ENCODE results near the gene SLAMF8. TPM values are rescaled to one million over a fixed set of nuclear protein-coding genes. Genes with fewer than 3 reads are reported as not detected.

SLAMF8 gene
- total RNA-seq, 4 donors from 2014 or later = 3.1 to 7.8 (median 5.2) TPM

- no peak overlapping the region for H3K4me3 ChIP-seq (ENCODE audit: low read depth, poor library complexity, severe bottlenecking)
- TF ChIP-seq POLR2A (IDR thresholded peaks at IDR 0.05) = no peak
- TF ChIP-seq, protein P1, sequence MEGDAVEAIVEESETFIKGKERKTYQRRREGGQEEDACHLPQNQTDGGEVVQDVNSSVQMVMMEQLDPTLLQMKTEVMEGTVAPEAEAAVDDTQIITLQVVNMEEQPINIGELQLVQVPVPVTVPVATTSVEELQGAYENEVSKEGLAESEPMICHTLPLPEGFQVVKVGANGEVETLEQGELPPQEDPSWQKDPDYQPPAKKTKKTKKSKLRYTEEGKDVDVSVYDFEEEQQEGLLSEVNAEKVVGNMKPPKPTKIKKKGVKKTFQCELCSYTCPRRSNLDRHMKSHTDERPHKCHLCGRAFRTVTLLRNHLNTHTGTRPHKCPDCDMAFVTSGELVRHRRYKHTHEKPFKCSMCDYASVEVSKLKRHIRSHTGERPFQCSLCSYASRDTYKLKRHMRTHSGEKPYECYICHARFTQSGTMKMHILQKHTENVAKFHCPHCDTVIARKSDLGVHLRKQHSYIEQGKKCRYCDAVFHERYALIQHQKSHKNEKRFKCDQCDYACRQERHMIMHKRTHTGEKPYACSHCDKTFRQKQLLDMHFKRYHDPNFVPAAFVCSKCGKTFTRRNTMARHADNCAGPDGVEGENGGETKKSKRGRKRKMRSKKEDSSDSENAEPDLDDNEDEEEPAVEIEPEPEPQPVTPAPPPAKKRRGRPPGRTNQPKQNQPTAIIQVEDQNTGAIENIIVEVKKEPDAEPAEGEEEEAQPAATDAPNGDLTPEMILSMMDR (IDR thresholded peaks at IDR 0.05) = no peak
- no peak for DNase-seq (ENCODE audit: low spot score in 2 of 2)
- intact Hi-C loops (cut with DNase I; ENCODE audit: low total_unique reads) = no loop called here
- 83 to 88% methylated on average over 1 of the region's 1 CpG for WGBS, 2 donors
Observed at GRCh38 chr1:159856576-159856975, 29.9 kb downstream of the SLAMF8 start.

- TF ChIP-seq POLR2A (IDR thresholded peaks at IDR 0.05) = no peak
- TF ChIP-seq, protein P1 (IDR thresholded peaks at IDR 0.05) = no peak
- no peak for DNase-seq (ENCODE audit: low spot score in 2 of 2)
- intact Hi-C loops (cut with DNase I; ENCODE audit: low total_unique reads) = no loop called here
- no peak overlapping the region for H3K4me3 ChIP-seq (ENCODE audit: low read depth, poor library complexity, severe bottlenecking)
- WGBS, 2 donors = 78 to 97% methylated on average over 6 of the region's 6 CpGs
Observed at GRCh38 chr1:159857889-159858288, 31.2 kb downstream of the SLAMF8 start.

DNA sequence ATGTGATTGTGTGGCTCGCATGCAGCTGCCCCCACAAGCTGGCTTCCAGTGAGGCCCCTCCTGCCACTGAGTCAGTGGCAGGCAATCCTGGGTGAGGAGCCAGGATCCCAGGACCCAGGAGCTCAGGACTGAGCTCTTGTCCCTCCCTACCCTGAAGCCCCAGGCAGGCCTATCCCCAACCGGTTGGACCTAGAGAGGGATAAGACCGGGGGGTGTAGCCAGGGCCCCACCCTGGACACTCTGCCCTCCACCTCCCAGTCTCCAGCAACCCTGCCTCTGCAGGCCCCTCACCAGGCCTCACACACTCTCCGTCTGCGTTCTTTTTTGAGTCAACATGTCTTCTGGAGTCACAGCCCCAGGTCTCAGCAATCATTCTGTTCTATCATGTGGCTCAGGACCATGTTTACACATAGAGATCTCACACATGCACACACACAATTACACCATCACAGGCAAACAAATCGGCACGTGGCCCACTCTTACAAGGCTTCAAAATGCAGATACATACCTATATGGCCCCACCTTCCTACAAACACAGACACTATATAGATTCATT is 33.2 kb downstream of the SLAMF8 start:
- intact Hi-C loops (cut with DNase I; ENCODE audit: low total_unique reads) = no loop called here
- DNase-seq (ENCODE audit: low spot score in 2 of 2) = no peak
- WGBS, 2 donors = 50 to 51% methylated on average over 7 of the region's 7 CpGs
- TF ChIP-seq POLR2A (IDR thresholded peaks at IDR 0.05) = no peak
- TF ChIP-seq, protein P1 (IDR thresholded peaks at IDR 0.05) = no peak
- H3K4me3 ChIP-seq (ENCODE audit: low read depth, poor library complexity, severe bottlenecking) = no peak overlapping the region

GRCh38 chr1:159860456-159860855 is 33.8 kb downstream of the SLAMF8 start:
- no peak overlapping the region for H3K4me3 ChIP-seq (ENCODE audit: low read depth, poor library complexity, severe bottlenecking)
- intact Hi-C loops (cut with DNase I; ENCODE audit: low total_unique reads) = no loop called here
- TF ChIP-seq, protein P1 (IDR thresholded peaks at IDR 0.05) = no peak
- TF ChIP-seq POLR2A (IDR thresholded peaks at IDR 0.05) = no peak
- DNase-seq (ENCODE audit: low spot score in 2 of 2) = peak; percentile 43 to 84
- 0 to 29% methylated on average over 2 of the region's 3 CpGs for WGBS, 2 donors

GRCh38 chr1:159861218-159861617 is 34.5 kb downstream of the SLAMF8 start:
- TF ChIP-seq POLR2A (IDR thresholded peaks at IDR 0.05) = no peak
- TF ChIP-seq, protein P1 (IDR thresholded peaks at IDR 0.05) = no peak
- no peak overlapping the region for H3K4me3 ChIP-seq (ENCODE audit: low read depth, poor library complexity, severe bottlenecking)
- DNase-seq (ENCODE audit: low spot score in 2 of 2) = peak in 1 of 2 donors; percentile 52
- WGBS, 2 donors = 49 to 63% methylated on average over 8 of the region's 8 CpGs
- intact Hi-C loops (cut with DNase I; ENCODE audit: low total_unique reads) = no loop called here

- 60 to 68% methylated on average over 4 to 5 of the region's 5 CpGs for WGBS, 2 donors
- intact Hi-C loops (cut with DNase I; ENCODE audit: low total_unique reads) = no loop called here
- peak in 1 of 2 donors; percentile 64 for DNase-seq (ENCODE audit: low spot score in 2 of 2)
- H3K4me3 ChIP-seq (ENCODE audit: low read depth, poor library complexity, severe bottlenecking) = no peak overlapping the region
- TF ChIP-seq POLR2A (IDR thresholded peaks at IDR 0.05) = no peak
- TF ChIP-seq, protein P1 (IDR thresholded peaks at IDR 0.05) = no peak
Observed at GRCh38 chr1:159862031-159862430, 35.4 kb downstream of the SLAMF8 start.
